ENCODE results near the gene TRIM59. TPM values are rescaled to one million over a fixed set of nuclear protein-coding genes. Genes with fewer than 3 reads are reported as not detected.

The TRIM59 gene
- 20.3 and 25.3 TPM in 2 replicates for total RNA-seq

GRCh38 chr3:160449636-160450598 is at the start of gene TRIM59:
Gene TRIM59 (minus strand): TSS chr3:160449786. CDS start chr3:160439183, 10,603 bp downstream.

GRCh38 chr3:160399125-160400029 is 50.2 kb downstream of the TRIM59 start, which contains the start of the genes IFT80 and SMC4:
Gene IFT80 (minus strand): TSS chr3:160399225. CDS start chr3:160384600, 14,625 bp downstream.
Gene SMC4 (plus strand): TSS chr3:160399650. CDS start chr3:160400827, 1,177 bp downstream.

Other genes with a start within 250 kb of the TRIM59 start
- gene C3orf80, start 224.4 kb downstream of the TRIM59 start, total RNA-seq = 0.25 and 0.26 TPM in 2 replicates
- 54.0 and 54.2 TPM in 2 replicates for gene IFT80, start 50.6 kb downstream of the TRIM59 start, total RNA-seq
- 66.8 and 78.9 TPM in 2 replicates for gene SMC4, start 50.1 kb downstream of the TRIM59 start, total RNA-seq
- gene KPNA4, start 115.8 kb upstream of the TRIM59 start, total RNA-seq = 32.4 and 33.7 TPM in 2 replicates
- gene ARL14, start 227.4 kb upstream of the TRIM59 start, total RNA-seq = 0.06 and 0.13 TPM in 2 replicates